ENCODE measurements around the gene FLT1. TPM values are rescaled to one million over a fixed set of nuclear protein-coding genes. Genes with fewer than 3 reads are reported as not detected.

The FLT1 gene
- total RNA-seq, 2 donors from 2014 or later = 3.2 to 10.3 TPM

DNA sequence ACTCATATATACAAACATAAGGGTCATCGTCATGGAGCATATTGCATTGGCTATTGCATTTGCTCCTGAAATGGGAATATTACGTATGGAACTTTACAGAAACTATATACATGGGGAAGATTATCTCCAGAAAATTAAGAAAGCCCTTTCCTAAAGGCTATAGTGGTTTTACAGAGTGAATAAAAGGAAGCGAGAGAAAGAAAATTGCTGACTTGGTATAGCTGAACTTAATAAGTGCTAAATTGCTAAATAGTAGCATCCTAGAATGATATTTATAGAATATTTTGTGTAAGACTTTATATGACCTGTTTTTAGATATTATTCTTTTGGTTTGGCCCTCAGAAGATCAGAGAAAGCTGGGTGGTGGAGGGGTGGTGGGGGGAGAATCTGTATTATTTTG lies 114.6 kb downstream of the FLT1 start:
- Histone ChIP-seq H3K27ac (ENCODE audit: low read depth, low read length) (no peak overlapping the region), H3K9ac (ENCODE audit: extremely low read depth, low read length, poor library complexity, severe bottlenecking) (no peak overlapping the region), H3K4me3 (ENCODE audit: low read length) (no peak overlapping the region), H3K36me3 (ENCODE audit: control insufficient read depth, insufficient read depth, low read length) (no peaks in the 10 kb centered on the region), H3K9me3 (ENCODE audit: control insufficient read depth, low read length) (no peaks in the 10 kb centered on the region), H3K4me1 (ENCODE audit: control insufficient read depth, insufficient read depth, low read length) (peaks cover 6% of the 10 kb centered on the region), H3K27me3 (ENCODE audit: control insufficient read depth, insufficient read depth, low read length, poor library complexity, severe bottlenecking) (no peaks in the 10 kb centered on the region)
- Mint-ChIP-seq H3K4me3 (no peak overlapping the region), H3K27me3 (ENCODE audit: insufficient read depth) (no peaks in the 10 kb centered on the region), H3K4me1 (peaks cover 18% of the 10 kb centered on the region), H3K36me3 (ENCODE audit: low read depth) (no peaks in the 10 kb centered on the region), H3K27ac (no peak overlapping the region), H3K9me3 (no peaks in the 10 kb centered on the region)
- TF ChIP-seq, protein P1, sequence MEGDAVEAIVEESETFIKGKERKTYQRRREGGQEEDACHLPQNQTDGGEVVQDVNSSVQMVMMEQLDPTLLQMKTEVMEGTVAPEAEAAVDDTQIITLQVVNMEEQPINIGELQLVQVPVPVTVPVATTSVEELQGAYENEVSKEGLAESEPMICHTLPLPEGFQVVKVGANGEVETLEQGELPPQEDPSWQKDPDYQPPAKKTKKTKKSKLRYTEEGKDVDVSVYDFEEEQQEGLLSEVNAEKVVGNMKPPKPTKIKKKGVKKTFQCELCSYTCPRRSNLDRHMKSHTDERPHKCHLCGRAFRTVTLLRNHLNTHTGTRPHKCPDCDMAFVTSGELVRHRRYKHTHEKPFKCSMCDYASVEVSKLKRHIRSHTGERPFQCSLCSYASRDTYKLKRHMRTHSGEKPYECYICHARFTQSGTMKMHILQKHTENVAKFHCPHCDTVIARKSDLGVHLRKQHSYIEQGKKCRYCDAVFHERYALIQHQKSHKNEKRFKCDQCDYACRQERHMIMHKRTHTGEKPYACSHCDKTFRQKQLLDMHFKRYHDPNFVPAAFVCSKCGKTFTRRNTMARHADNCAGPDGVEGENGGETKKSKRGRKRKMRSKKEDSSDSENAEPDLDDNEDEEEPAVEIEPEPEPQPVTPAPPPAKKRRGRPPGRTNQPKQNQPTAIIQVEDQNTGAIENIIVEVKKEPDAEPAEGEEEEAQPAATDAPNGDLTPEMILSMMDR (conservative IDR thresholded peaks at IDR 0.05) = no peak
- WGBS, 2 experiments (ENCODE audit: insufficient coverage in 1 of 2, insufficient read length in 1 of 2) = 90 to 100% methylated on average over 2 to 3 of the region's 3 CpGs
- DNase-seq = no peak

DNA sequence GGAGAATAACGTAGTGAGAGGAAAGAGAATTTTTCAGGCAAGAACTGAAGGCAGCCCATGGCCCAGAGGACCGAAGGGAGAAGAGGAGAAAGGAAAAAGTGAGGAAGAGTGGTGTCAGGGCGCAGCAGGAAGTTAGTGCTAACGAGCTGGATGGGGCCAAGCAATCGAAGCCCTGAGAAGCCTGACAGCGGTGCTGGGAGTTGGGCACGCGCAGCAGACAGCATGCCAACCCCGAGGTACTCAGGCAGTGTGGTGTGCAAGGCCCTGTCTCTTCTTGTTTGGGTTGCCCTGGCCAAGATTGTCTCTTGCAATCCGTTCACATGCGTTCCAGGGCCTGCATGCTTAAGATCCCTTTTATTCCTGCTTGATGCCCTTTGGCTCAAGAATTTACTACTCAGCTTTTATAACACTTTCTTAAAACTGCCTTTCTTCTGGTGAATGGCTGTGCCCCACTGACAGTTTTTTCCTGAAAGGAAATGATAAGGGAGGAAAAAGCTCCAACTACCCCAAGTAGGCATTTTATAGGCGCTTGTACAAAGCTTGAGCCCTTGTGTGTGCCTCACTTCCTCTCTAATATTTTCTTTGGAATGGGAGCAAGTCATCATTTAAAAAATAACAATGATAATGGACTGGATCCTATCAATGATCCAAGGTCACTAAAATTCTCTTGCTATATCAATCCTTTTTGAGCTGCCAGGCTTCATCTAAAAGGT lies 115.4 kb downstream of the FLT1 start:
- Mint-ChIP-seq H3K4me1 (peaks cover 23% of the 10 kb centered on the region), H3K4me3 (no peak overlapping the region), H3K36me3 (ENCODE audit: low read depth) (no peaks in the 10 kb centered on the region), H3K9me3 (no peaks in the 10 kb centered on the region), H3K27ac (no peak overlapping the region), H3K27me3 (ENCODE audit: insufficient read depth) (no peaks in the 10 kb centered on the region)
- H3K36me3 ChIP-seq (ENCODE audit: control insufficient read depth, insufficient read depth, low read length) = no peaks in the 10 kb centered on the region
- H3K27me3 ChIP-seq (ENCODE audit: control insufficient read depth, insufficient read depth, low read length, poor library complexity, severe bottlenecking) = no peaks in the 10 kb centered on the region
- DNase-seq = no peak
- no peak overlapping the region for H3K9ac ChIP-seq (ENCODE audit: extremely low read depth, low read length, poor library complexity, severe bottlenecking)
- TF ChIP-seq, protein P1 (conservative IDR thresholded peaks at IDR 0.05) = no peak
- H3K27ac ChIP-seq (ENCODE audit: low read depth, low read length) = no peak overlapping the region
- no peak overlapping the region for H3K4me3 ChIP-seq (ENCODE audit: low read length)
- 91 to 93% methylated on average over 6 to 12 of the region's 12 CpGs for WGBS, 2 experiments (ENCODE audit: insufficient coverage in 1 of 2, insufficient read length in 1 of 2)
- no peaks in the 10 kb centered on the region for H3K9me3 ChIP-seq (ENCODE audit: control insufficient read depth, low read length)
- H3K4me1 ChIP-seq (ENCODE audit: control insufficient read depth, insufficient read depth, low read length) = peaks cover 8% of the 10 kb centered on the region

DNA sequence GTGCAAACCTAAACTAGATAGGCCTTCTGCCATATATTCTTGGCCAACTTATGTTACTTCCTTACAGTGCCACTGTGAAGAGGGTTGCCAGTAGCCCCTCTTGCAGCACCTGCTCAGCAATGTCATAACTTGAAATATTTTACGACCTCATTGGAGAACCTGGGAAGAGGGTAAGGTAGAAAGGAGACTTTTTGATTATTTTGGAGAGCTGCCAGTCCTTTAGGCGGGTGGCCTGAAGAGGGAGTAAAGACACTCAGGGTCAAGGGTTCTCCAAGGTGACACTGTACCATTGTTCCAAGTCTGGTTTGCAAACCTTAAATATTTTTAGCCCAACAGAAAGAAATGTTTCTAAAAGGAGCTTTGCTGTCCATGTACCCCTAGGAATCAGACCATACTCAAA lies 118.3 kb downstream of the FLT1 start:
- Histone ChIP-seq H3K4me1 (ENCODE audit: control insufficient read depth, insufficient read depth, low read length) (peaks cover 8% of the 10 kb centered on the region), H3K9ac (ENCODE audit: extremely low read depth, low read length, poor library complexity, severe bottlenecking) (no peak overlapping the region), H3K27ac (ENCODE audit: low read depth, low read length) (no peak overlapping the region), H3K36me3 (ENCODE audit: control insufficient read depth, insufficient read depth, low read length) (no peaks in the 10 kb centered on the region), H3K4me3 (ENCODE audit: low read length) (no peak overlapping the region), H3K27me3 (ENCODE audit: control insufficient read depth, insufficient read depth, low read length, poor library complexity, severe bottlenecking) (no peaks in the 10 kb centered on the region), H3K9me3 (ENCODE audit: control insufficient read depth, low read length) (no peaks in the 10 kb centered on the region)
- Mint-ChIP-seq H3K36me3 (ENCODE audit: low read depth) (no peaks in the 10 kb centered on the region), H3K27ac (no peak overlapping the region), H3K27me3 (ENCODE audit: insufficient read depth) (no peaks in the 10 kb centered on the region), H3K9me3 (no peaks in the 10 kb centered on the region), H3K4me3 (no peak overlapping the region), H3K4me1 (peaks cover 23% of the 10 kb centered on the region)
- TF ChIP-seq, protein P1 (conservative IDR thresholded peaks at IDR 0.05) = peak; percentile 71
- DNase-seq = no peak
- WGBS, 2 experiments (ENCODE audit: insufficient coverage in 1 of 2, insufficient read length in 1 of 2) = 88 to 90% methylated on average over 2 of the region's 2 CpGs
